GM12872 (cell line): ENCODE results near the gene PABPN1L.

Experiments
- TF ChIP-seq, protein P1 (sequence below): IDR thresholded peaks from 3 replicates; pipeline ENCODE4 v1.5.1; 2011; ENCODE audit warnings: low read depth, mild to moderate bottlenecking, low read length, moderate library complexity; ENCODE audit not compliant: insufficient read depth

PABPN1L gene

GRCh38 chr16:88855176-88855575 is 11.3 kb downstream of the PABPN1L start:
- TF ChIP-seq, protein P1, sequence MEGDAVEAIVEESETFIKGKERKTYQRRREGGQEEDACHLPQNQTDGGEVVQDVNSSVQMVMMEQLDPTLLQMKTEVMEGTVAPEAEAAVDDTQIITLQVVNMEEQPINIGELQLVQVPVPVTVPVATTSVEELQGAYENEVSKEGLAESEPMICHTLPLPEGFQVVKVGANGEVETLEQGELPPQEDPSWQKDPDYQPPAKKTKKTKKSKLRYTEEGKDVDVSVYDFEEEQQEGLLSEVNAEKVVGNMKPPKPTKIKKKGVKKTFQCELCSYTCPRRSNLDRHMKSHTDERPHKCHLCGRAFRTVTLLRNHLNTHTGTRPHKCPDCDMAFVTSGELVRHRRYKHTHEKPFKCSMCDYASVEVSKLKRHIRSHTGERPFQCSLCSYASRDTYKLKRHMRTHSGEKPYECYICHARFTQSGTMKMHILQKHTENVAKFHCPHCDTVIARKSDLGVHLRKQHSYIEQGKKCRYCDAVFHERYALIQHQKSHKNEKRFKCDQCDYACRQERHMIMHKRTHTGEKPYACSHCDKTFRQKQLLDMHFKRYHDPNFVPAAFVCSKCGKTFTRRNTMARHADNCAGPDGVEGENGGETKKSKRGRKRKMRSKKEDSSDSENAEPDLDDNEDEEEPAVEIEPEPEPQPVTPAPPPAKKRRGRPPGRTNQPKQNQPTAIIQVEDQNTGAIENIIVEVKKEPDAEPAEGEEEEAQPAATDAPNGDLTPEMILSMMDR: no peak

- TF ChIP-seq, protein P1: no peak
Measured at GRCh38 chr16:88854306-88855111, 12.0 kb downstream of the PABPN1L start.

- TF ChIP-seq, protein P1: no peak
Measured at GRCh38 chr16:88853325-88853941, 13.0 kb downstream of the PABPN1L start.

- TF ChIP-seq, protein P1: no peak
Measured at GRCh38 chr16:88851616-88852015, 14.8 kb downstream of the PABPN1L start.

DNA sequence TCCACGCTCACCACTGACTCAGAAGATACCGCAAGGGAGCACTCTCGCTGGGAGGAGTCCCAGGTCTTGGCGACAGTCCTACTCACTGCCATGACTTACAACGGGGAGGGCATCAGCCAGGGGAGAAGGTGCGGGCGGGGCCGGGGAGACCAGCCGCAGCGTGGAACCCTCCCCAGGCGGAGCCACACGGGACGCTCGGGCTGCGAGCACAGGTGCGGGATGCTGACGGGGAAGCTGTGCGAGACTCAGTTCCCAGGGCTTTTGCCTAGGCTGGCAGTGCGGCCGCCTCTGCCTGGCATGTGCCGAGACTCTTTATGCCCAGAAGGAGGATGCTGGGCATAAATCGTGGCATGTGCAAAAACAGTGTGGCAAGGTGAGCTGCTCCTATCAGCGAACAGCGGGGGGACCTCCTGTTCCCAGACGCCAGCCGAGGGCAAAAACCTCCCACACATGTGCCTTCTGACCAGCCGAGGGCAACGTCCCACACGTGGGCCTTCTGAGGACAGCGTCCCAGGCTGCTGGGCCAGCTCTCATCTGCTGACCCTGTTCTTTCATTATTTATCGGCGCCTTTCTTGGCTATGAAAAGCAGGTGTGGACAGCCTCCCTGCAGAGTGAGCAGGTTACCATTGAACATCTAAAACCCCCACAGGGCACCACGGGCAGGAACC is 15.8 kb downstream of the PABPN1L start:
- TF ChIP-seq, protein P1: no peak

DNA sequence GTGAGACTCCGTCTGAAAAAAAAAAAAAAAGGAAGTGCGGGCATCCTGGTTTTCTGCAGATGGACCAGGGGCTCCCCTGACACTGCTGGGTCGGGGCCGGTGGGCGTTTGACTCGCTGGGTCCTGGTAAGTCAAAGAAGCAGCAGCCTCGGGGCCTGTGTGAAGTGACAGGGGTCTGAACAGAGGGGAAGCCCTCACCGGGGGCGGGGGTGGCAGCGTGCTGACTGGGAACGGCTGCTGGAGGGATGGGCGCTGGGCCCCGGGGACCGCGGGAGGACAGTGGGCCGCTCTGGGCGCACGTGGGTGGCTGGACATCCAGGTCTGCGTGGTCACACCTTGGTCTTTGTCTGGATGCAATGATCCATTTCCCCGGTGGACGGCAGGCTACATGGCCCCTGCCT is 17.9 kb downstream of the PABPN1L start:
- TF ChIP-seq, protein P1: no peak

DNA sequence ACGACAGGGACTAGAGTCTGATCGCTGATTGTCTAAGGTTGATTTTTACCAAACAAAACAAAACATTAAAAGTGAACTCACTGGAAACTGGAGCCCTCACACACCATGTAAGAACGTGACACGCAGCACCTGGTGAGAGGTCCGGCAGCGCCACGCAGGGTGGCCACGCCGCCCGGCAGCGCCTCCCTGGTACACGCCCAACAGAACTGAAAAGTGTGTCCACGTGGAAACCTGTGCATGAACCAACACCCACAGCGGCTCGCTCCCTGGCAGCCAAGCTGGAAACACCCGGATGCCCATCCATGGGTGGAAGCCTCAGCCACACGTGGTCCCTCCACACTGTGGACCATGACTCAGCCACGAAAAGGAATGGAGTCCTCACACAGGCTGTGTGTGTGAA is 18.8 kb downstream of the PABPN1L start:
- TF ChIP-seq, protein P1: no peak
